ENCODE data around the gene PEAR1. TPM values are rescaled to one million over a fixed set of nuclear protein-coding genes. Genes with fewer than 3 reads are reported as not detected.

The PEAR1 gene
- total and polyA plus RNA-seq, 2 of the 8 experiments (the other 6 are each of a cell fraction or from before 2014, with no cell fraction given), result 0.63 to 0.71 TPM

DNA sequence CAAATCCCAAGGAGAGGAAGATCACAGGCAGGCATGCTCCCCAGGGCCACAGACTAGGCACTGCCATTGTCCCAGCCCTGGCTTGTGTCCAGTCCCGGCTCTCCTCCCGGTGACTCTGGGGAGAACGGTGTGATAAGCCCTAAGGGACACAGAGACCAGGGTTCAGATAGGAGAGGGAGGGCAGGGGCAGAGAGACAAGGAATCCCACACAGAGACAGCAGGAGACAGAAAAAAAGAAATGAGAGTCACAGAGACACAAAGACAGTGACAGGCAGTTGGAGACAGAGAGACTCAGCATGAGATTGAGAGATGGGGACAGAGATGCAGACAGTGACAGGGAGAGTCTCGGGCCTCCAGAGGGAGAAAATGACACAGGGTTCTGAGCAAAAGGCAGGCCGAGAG is 35.0 kb upstream of the PEAR1 start (continued):
- no peak for TF ChIP-seq CBX8 (IDR thresholded peaks at IDR 0.05; ENCODE audit: borderline replicate concordance, low read depth, low read length)
- TF ChIP-seq CTBP2 (IDR thresholded peaks at IDR 0.05; ENCODE audit: borderline replicate concordance, insufficient read depth, insufficient read length, low read length), result no peak
- TF ChIP-seq YY1 (IDR thresholded peaks at IDR 0.05; ENCODE audit: low read depth, low read length), result no peak
- TF ChIP-seq KDM5A (IDR thresholded peaks at IDR 0.05; ENCODE audit: low read length), result no peak
